Thymus (tissue), 11 donors: ENCODE data around the gene PACS2. TPM values are rescaled to one million over a fixed set of nuclear protein-coding genes. Genes with fewer than 3 reads are reported as not detected.
"Not testable (repeated sequence)": the region's sequence is repeated elsewhere in the genome, so short reads cannot be mapped to it uniquely, and the experiment has no call there.

Experiments used
- DNase-seq, 9 donors: peaks; one replicate each; pipeline ENCODE4 v3.0.0-alpha.2; 2013; ENCODE audit warnings: low spot score in 9 of 9, low read depth in 6 of 9, missing footprints in 1 of 9
- H3K27ac ChIP-seq, 2 donors: one replicate each; pipeline ENCODE4 v1.5.1; 2013; ENCODE audit warnings: control low read depth in 1 of 2, low read depth in 1 of 2, low read length in 1 of 2, mild to moderate bottlenecking in 1 of 2, moderate library complexity in 1 of 2
- H3K27me3 ChIP-seq, 2 donors: one replicate each; pipeline ENCODE4 v1.5.1; 2013; ENCODE audit warnings: low read length in 1 of 2; ENCODE audit not compliant: control insufficient read depth in 2 of 2, insufficient read depth in 1 of 2
- H3K36me3 ChIP-seq, 2 donors: one replicate each; pipeline ENCODE4 v1.5.1; 2013; ENCODE audit warnings: low read length in 1 of 2, mild to moderate bottlenecking in 1 of 2, moderate library complexity in 1 of 2; ENCODE audit not compliant: control insufficient read depth in 2 of 2, insufficient read depth in 2 of 2
- H3K4me1 ChIP-seq, 2 donors: one replicate each; pipeline ENCODE4 v1.5.1; 2013; ENCODE audit warnings: low read length in 2 of 2; ENCODE audit not compliant: control insufficient read depth in 2 of 2, insufficient read depth in 2 of 2
- H3K4me3 ChIP-seq, 2 donors: one replicate each; pipeline ENCODE4 v1.5.1; 2013; ENCODE audit warnings: low read length in 2 of 2, control low read depth in 1 of 2, mild to moderate bottlenecking in 1 of 2
- H3K9me3 ChIP-seq, 2 donors: one replicate each; pipeline ENCODE4 v1.5.1; 2013; ENCODE audit warnings: low read length in 1 of 2, mild to moderate bottlenecking in 1 of 2; ENCODE audit not compliant: control insufficient read depth in 2 of 2, insufficient read depth in 1 of 2
- WGBS: extraction: QIAGEN DNeasy Blood & Tissue Kit; methylation state at CpG from one replicate; pipeline ENCODE4 v1.1.7; 2013; 5-methylcytosine and 5-hydroxymethylcytosine counted together
- polyA plus RNA-seq: library from polyadenylated mRNA; stranded (reverse); fragments of 200-250 nt; gene quantifications from one replicate; pipeline ENCODE4 v1.2.3, GENCODE V29; 2013
- total RNA-seq: library from RNA; stranded (reverse); fragments of 120-200 nt; gene quantifications from one replicate; pipeline ENCODE4 v1.2.4, GENCODE V29; 2013
- donor health status: healthy.

The PACS2 gene
- total and polyA plus RNA-seq, 2 donors: 20.5 to 64.6 TPM

- Histone ChIP-seq H3K9me3 (no peaks in the 10 kb centered on the region), H3K4me3 (no peak overlapping the region), H3K27ac (no peak overlapping the region), H3K36me3 (peaks cover 0 to 10% of the 10 kb centered on the region in 2 donors), H3K4me1 (peaks cover 0 to 23% of the 10 kb centered on the region in 2 donors), H3K27me3 (no peaks in the 10 kb centered on the region)
- DNase-seq: peak in 2 of 9 donors; percentile 25 to 47
- WGBS: 23% methylated on average over 15 of the region's 15 CpGs
Observed at GRCh38 chr14:105283899-105284298, 30.6 kb upstream of the PACS2 start.

GRCh38 chr14:105285174-105285573 is 29.4 kb upstream of the PACS2 start:
- Histone ChIP-seq H3K4me3 (no peak overlapping the region), H3K4me1 (peaks cover 0 to 23% of the 10 kb centered on the region in 2 donors), H3K27ac (no peak overlapping the region), H3K9me3 (no peaks in the 10 kb centered on the region), H3K36me3 (peaks cover 0 to 10% of the 10 kb centered on the region in 2 donors), H3K27me3 (no peaks in the 10 kb centered on the region)
- 98% methylated on average over 8 of the region's 8 CpGs for WGBS
- DNase-seq: no peak

- Histone ChIP-seq H3K27ac (no peak overlapping the region), H3K27me3 (no peaks in the 10 kb centered on the region), H3K36me3 (peaks cover 0 to 3% of the 10 kb centered on the region in 2 donors), H3K9me3 (peaks cover 0 to 4% of the 10 kb centered on the region in 2 donors), H3K4me1 (peaks cover 0 to 29% of the 10 kb centered on the region in 2 donors), H3K4me3 (no peak overlapping the region)
- 98% methylated on average over 9 of the region's 9 CpGs for WGBS
- DNase-seq: no peak
Observed at GRCh38 chr14:105286759-105287144, 27.8 kb upstream of the PACS2 start.

- H3K4me1 ChIP-seq: peaks cover 0 to 27% of the 10 kb centered on the region in 2 donors
- no peak overlapping the region for H3K4me3 ChIP-seq
- H3K27ac ChIP-seq: no peak overlapping the region
- WGBS: 96% methylated on average over 24 of the region's 24 CpGs
- H3K36me3 ChIP-seq: peaks cover 0 to 3% of the 10 kb centered on the region in 2 donors
- H3K27me3 ChIP-seq: no peaks in the 10 kb centered on the region
- DNase-seq: no peak
- H3K9me3 ChIP-seq: peaks cover 0 to 4% of the 10 kb centered on the region in 2 donors
Observed at GRCh38 chr14:105287249-105288102, 27.1 kb upstream of the PACS2 start.

GRCh38 chr14:105288936-105289335 is 25.6 kb upstream of the PACS2 start:
- 96% methylated on average over 6 of the region's 6 CpGs for WGBS
- DNase-seq, H3K27ac ChIP-seq, H3K27me3 ChIP-seq, H3K36me3 ChIP-seq, H3K4me3 ChIP-seq, H3K9me3 ChIP-seq: not testable (repeated sequence)
- H3K4me1 ChIP-seq: peaks cover 2 to 28% of the 10 kb centered on the region in 2 donors

GRCh38 chr14:105290621-105291346 is 23.8 kb upstream of the PACS2 start:
- DNase-seq: no peak
- H3K27me3 ChIP-seq: no peaks in the 10 kb centered on the region
- H3K4me1 ChIP-seq: peaks cover 13 to 39% of the 10 kb centered on the region in 2 donors
- H3K9me3 ChIP-seq: peaks cover 0 to 4% of the 10 kb centered on the region in 2 donors
- H3K4me3 ChIP-seq: no peak overlapping the region
- no peak overlapping the region for H3K27ac ChIP-seq
- peaks cover 0 to 3% of the 10 kb centered on the region in 2 donors for H3K36me3 ChIP-seq
- 45% methylated on average over 13 of the region's 13 CpGs for WGBS

GRCh38 chr14:105292826-105293711 is 21.5 kb upstream of the PACS2 start:
- H3K4me1 ChIP-seq: peaks cover 13 to 35% of the 10 kb centered on the region in 2 donors
- peaks cover 0 to 4% of the 10 kb centered on the region in 2 donors for H3K9me3 ChIP-seq
- H3K27me3 ChIP-seq: no peaks in the 10 kb centered on the region
- WGBS: 38% methylated on average over 26 of the region's 26 CpGs
- no peak overlapping the region for H3K27ac ChIP-seq
- DNase-seq: peak in 1 of 9 donors; percentile 14
- H3K4me3 ChIP-seq: no peak overlapping the region
- H3K36me3 ChIP-seq: no peaks in the 10 kb centered on the region

- Histone ChIP-seq H3K36me3 (no peaks in the 10 kb centered on the region), H3K4me1 (peaks cover 13 to 35% of the 10 kb centered on the region in 2 donors), H3K9me3 (peaks cover 0 to 4% of the 10 kb centered on the region in 2 donors), H3K27me3 (no peaks in the 10 kb centered on the region), H3K27ac (peak overlapping the region in 1 of 2 donors; percentile 43), H3K4me3 (no peak overlapping the region)
- WGBS: 27% methylated on average over 15 of the region's 15 CpGs
- peak in 3 of 9 donors; percentile 53 to 77 (median 53) for DNase-seq
Observed at GRCh38 chr14:105294142-105294597, 20.4 kb upstream of the PACS2 start.
